Adrenal gland (tissue), 12 donors: ENCODE measurements around the gene CA9. TPM values are rescaled to one million over a fixed set of nuclear protein-coding genes. Genes with fewer than 3 reads are reported as not detected.

ENCODE experiments used
- DNase-seq, 7 donors: peaks; one replicate each; pipeline ENCODE4 v3.0.0-alpha.2; 2019 to 2020
- H3K27ac ChIP-seq, 5 donors: fragments of 200-600 bp; sonication (generic) in 4 of 5; 1 replicate in 3 of 5; 2 replicates in 2 of 5; pipeline versions ENCODE4 v1.5.1 to v1.8.0; 2016 to 2020; ENCODE audit warnings: mild to moderate bottlenecking in 1 of 5
- H3K27me3 ChIP-seq: fragments of 200-600 bp; 2 replicates; pipeline ENCODE4 v1.8.0; 2021
- H3K36me3 ChIP-seq, 2 donors: fragments of 200-600 bp; replicated peaks in 1 of 2; 1 replicate in 1 of 2; 2 replicates in 1 of 2; pipeline versions ENCODE4 v1.5.1 to v1.8.0; 2018 to 2022
- H3K4me1 ChIP-seq, 2 donors: fragments of 200-600 bp; replicated peaks in 1 of 2; 1 replicate in 1 of 2; 2 replicates in 1 of 2; pipeline versions ENCODE4 v1.5.1 to v1.8.0; 2018 to 2021
- H3K4me3 ChIP-seq, 4 donors: fragments of 200-600 bp; sonication (generic) in 3 of 4; one replicate each; pipeline ENCODE4 v1.5.1; 2016 to 2018
- H3K9me3 ChIP-seq, 3 donors: fragments of 200-600 bp; sonication (generic) in 1 of 3; replicated peaks in 1 of 3; 1 replicate in 2 of 3; 2 replicates in 1 of 3; pipeline versions ENCODE4 v1.5.1 to v1.8.0; 2016 to 2021
- CTCF ChIP-seq, 6 experiments: fragments of 450-650 bp in 4 of 6; fragments of 200-600 bp in 2 of 6; sonication (generic) in 1 of 6; IDR thresholded peaks; 1 replicate in 5 of 6; 2 replicates in 1 of 6; pipeline versions ENCODE4 v1.5.1 to v1.8.0; 2016 to 2021; ENCODE audit warnings: antibody characterized with exemption in 6 of 6, mild to moderate bottlenecking in 2 of 6, moderate library complexity in 1 of 6
- POLR2A ChIP-seq, 2 donors: fragments of 450-650 bp; IDR thresholded peaks; one replicate each; pipeline ENCODE4 v1.6.1; 2017; ENCODE audit warnings: antibody characterized with exemption in 2 of 2, mild to moderate bottlenecking in 2 of 2, moderate library complexity in 1 of 2
- WGBS, 4 donors: extraction: QIAGEN DNeasy Blood & Tissue Kit in 2 of 4; methylation state at CpG; one replicate each; pipeline versions ENCODE4 v1.1.5 to v1.1.7; 2013 to 2017; 5-methylcytosine and 5-hydroxymethylcytosine counted together
- intact Hi-C, 2 donors: fragments of 100-400 bp; cut with DNase I; formaldehyde crosslinking; loops; one replicate each; pipeline versions ENCODE4 v1.14.1 to v1.15.0; 2022 to 2023
- polyA plus RNA-seq, 3 donors: library from polyadenylated mRNA; stranded (reverse); fragments of 200-250 nt in 2 of 3; fragments of 350-450 nt in 1 of 3; fragmentation: Illumina TruSeq in 1 of 3; extraction: RNeasy Lipid Tissue Mini Kit (QIAGEN cat#74804) in 1 of 3; gene quantifications; one replicate each; pipeline ENCODE4 v1.2.3, GENCODE V29; 2013 to 2014
- total RNA-seq, 9 donors: library from RNA; depleted of rRNA in 4 of 9; stranded (reverse); fragments of >200 nt in 4 of 9; fragments of 120-200 nt in 1 of 9; fragmentation: NEBNext Ultra II Directional in 1 of 9; extraction: Animal tissue kit (Norgen Biotek cat#: 25700) in 1 of 9; gene quantifications; one replicate each; pipeline versions ENCODE4 v1.1.0 to v1.2.4, GENCODE V29; 2013 to 2023
- donor health status: healthy with polysubstance abuse.
- donor health status: Bipolar disorder and iron deficiency.
- donor health status: DM: yes; HTN: yes; CAD: no.
- donor health status: DM: no; HTN: no; CAD: no.
- donor health status: DM: no; HTN: no; CAD: no.
- donor health status: DM: yes; HTN: yes; CAD: no.

CA9 gene
- total and polyA plus RNA-seq, 12 donors, result 0.28 to 13.7 (median 1.4) TPM

- Histone ChIP-seq H3K4me1 (peaks cover 19 to 47% of the 10 kb centered on the region in 2 donors), H3K36me3 (peaks cover 0 to 52% of the 10 kb centered on the region in 2 donors), H3K27me3 (no peaks in the 10 kb centered on the region), H3K27ac (peak overlapping the region in 2 of 5 donors; percentile 74), H3K4me3 (no peak overlapping the region), H3K9me3 (no peaks in the 10 kb centered on the region)
- DNase-seq, result peak in 2 of 7 donors; percentile 41 to 65
- WGBS, 4 donors, result 59 to 79% (median 63%) methylated on average over 3 of the region's 3 CpGs
- intact Hi-C loops, result loop anchor here in 1 of 2 donors (5.0 kb wide), 1 partner anchor 34 kb away; no protein-coding TSS in a partner anchor
- no peak for TF ChIP-seq CTCF (IDR thresholded peaks at IDR 0.05)
- no peak for TF ChIP-seq POLR2A (IDR thresholded peaks at IDR 0.05)
Observed at GRCh38 chr9:35695943-35696401, 22.2 kb downstream of the CA9 start.

- no peaks in the 10 kb centered on the region for H3K27me3 ChIP-seq
- H3K36me3 ChIP-seq, result peaks cover 0 to 59% of the 10 kb centered on the region in 2 donors
- peak; percentile 64 to 85 (median 71) for DNase-seq
- WGBS, 4 donors, result 30 to 37% (median 33%) methylated on average over 9 of the region's 9 CpGs
- peaks cover 19 to 45% of the 10 kb centered on the region in 2 donors for H3K4me1 ChIP-seq
- H3K4me3 ChIP-seq, result no peak overlapping the region
- TF ChIP-seq CTCF (IDR thresholded peaks at IDR 0.05), result peak; percentile 72 to 85 (median 84)
- no peak for TF ChIP-seq POLR2A (IDR thresholded peaks at IDR 0.05)
- H3K9me3 ChIP-seq, result no peaks in the 10 kb centered on the region
- intact Hi-C loops, result loop anchor here in 1 of 2 donors (5.0 kb wide), 1 partner anchor 34 kb away; no protein-coding TSS in a partner anchor
- peak overlapping the region in 3 of 5 donors; percentile 17 to 74 (median 74) for H3K27ac ChIP-seq
Observed at GRCh38 chr9:35696520-35697215, 22.9 kb downstream of the CA9 start.

GRCh38 chr9:35697486-35697885, 23.8 kb downstream of the CA9 start:
- peak overlapping the region in 3 of 5 donors; percentile 17 to 80 (median 74) for H3K27ac ChIP-seq
- intact Hi-C loops, result loop anchor here in 1 of 2 donors (5.0 kb wide), 1 partner anchor 35 kb away; no protein-coding TSS in a partner anchor
- no peaks in the 10 kb centered on the region for H3K9me3 ChIP-seq
- WGBS, 4 donors, result 72 to 82% (median 79%) methylated on average over 14 of the region's 14 CpGs
- H3K4me1 ChIP-seq, result peaks cover 19 to 44% of the 10 kb centered on the region in 2 donors
- H3K4me3 ChIP-seq, result no peak overlapping the region
- TF ChIP-seq CTCF (IDR thresholded peaks at IDR 0.05), result no peak
- peaks cover 0 to 67% of the 10 kb centered on the region in 2 donors for H3K36me3 ChIP-seq
- H3K27me3 ChIP-seq, result no peaks in the 10 kb centered on the region
- DNase-seq, result no peak

- intact Hi-C loops, result loop anchor here in 1 of 2 donors (5.0 kb wide), 1 partner anchor 36 kb away; no protein-coding TSS in a partner anchor
- H3K4me3 ChIP-seq, result no peak overlapping the region
- H3K4me1 ChIP-seq, result peaks cover 19 to 44% of the 10 kb centered on the region in 2 donors
- WGBS, 4 donors, result 58 to 70% (median 62%) methylated on average over 2 to 5 of the region's 5 CpGs
- peak in 1 of 7 donors; percentile 16 for DNase-seq
- H3K9me3 ChIP-seq, result no peaks in the 10 kb centered on the region
- TF ChIP-seq POLR2A (IDR thresholded peaks at IDR 0.05) (no peak), CTCF (IDR thresholded peaks at IDR 0.05) (no peak)
- H3K27ac ChIP-seq, result peak overlapping the region in 3 of 5 donors; percentile 48 to 80 (median 76)
- no peaks in the 10 kb centered on the region for H3K27me3 ChIP-seq
- H3K36me3 ChIP-seq, result peaks cover 0 to 74% of the 10 kb centered on the region in 2 donors
Observed at GRCh38 chr9:35698231-35698630, 24.5 kb downstream of the CA9 start.
